ENCODE data around the gene MACROD2. TPM values are rescaled to one million over a fixed set of nuclear protein-coding genes. Genes with fewer than 3 reads are reported as not detected.

MACROD2 gene
- total RNA-seq, 1 experiment from 2014 or later: 1.6 TPM

DNA sequence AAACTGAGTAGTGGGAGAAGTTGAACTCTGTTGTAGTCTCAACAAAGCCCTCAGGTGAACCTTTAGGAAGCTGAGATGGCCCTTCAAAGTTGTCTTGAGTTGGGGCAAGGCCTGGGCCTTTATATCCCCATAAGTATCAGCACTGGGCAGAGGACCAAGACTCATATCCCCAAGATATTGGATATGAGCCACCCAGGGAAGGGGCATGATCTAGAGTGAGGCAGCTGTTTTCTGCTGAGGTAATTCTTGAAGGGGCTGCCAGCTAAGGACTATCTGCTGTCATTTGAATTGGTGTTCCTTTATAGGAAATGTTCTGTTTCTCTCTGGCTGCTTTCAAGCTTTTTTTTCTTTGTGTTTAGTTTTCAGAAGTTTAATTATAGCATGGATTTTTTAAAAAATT is 482.8 kb downstream of the MACROD2 start:
- Histone ChIP-seq H3K4me1 (ENCODE audit: insufficient read depth, low read length) (no peaks in the 10 kb centered on the region), H3K14ac (ENCODE audit: insufficient read depth, low read length) (no peak overlapping the region), H2AFZ (ENCODE audit: low read length) (no peak overlapping the region), H3K23me2 (ENCODE audit: insufficient read length, low read depth, low read length, poor library complexity, severe bottlenecking) (no peaks in the 10 kb centered on the region), H4K8ac (replicated peaks; ENCODE audit: insufficient read length, low read depth, low read length) (no peak overlapping the region), H2BK12ac (ENCODE audit: insufficient read length, low read depth, low read length) (no peak overlapping the region), H3K23ac (ENCODE audit: insufficient read length, low read depth, low read length) (no peak overlapping the region), H4K91ac (ENCODE audit: insufficient read length, low read depth, low read length) (no peak overlapping the region), H3T11ph (ENCODE audit: low read length) (no peak overlapping the region), H3K27ac (ENCODE audit: insufficient read length, low read depth, low read length) (no peak overlapping the region), H2BK5ac (ENCODE audit: insufficient read length, low read length) (no peak overlapping the region), H3K79me1 (ENCODE audit: insufficient read depth, low read depth, low read length, poor library complexity, severe bottlenecking) (no peaks in the 10 kb centered on the region), H3K79me2 (ENCODE audit: insufficient read depth, low read length) (no peaks in the 10 kb centered on the region), H3K56ac (ENCODE audit: insufficient read length, low read depth, low read length) (no peak overlapping the region), H2BK15ac (ENCODE audit: low read depth, low read length) (no peak overlapping the region), H3K27me3 (ENCODE audit: insufficient read depth, low read length) (no peaks in the 10 kb centered on the region), H3K18ac (ENCODE audit: insufficient read length, low read depth, low read length) (no peak overlapping the region), H2BK120ac (ENCODE audit: low read depth, low read length, poor library complexity, severe bottlenecking) (no peak overlapping the region), H4K5ac (ENCODE audit: insufficient read length, low read depth, low read length) (no peak overlapping the region), H3K4me2 (ENCODE audit: insufficient read depth, insufficient read length, low read length) (no peak overlapping the region), H3K4ac (ENCODE audit: low read depth, low read length) (no peak overlapping the region), H4K20me1 (ENCODE audit: control insufficient read depth, insufficient read depth, insufficient read length) (no peaks in the 10 kb centered on the region), H3K9me3 (ENCODE audit: control insufficient read depth, low read depth, low read length) (no peaks in the 10 kb centered on the region), H2BK20ac (ENCODE audit: low read depth, low read length, poor library complexity, severe bottlenecking) (no peak overlapping the region), H3K9ac (ENCODE audit: extremely low read depth, insufficient read length, low read length) (no peak overlapping the region), H2AK5ac (ENCODE audit: insufficient read length, low read length) (no peak overlapping the region)
- TF ChIP-seq, protein P1, sequence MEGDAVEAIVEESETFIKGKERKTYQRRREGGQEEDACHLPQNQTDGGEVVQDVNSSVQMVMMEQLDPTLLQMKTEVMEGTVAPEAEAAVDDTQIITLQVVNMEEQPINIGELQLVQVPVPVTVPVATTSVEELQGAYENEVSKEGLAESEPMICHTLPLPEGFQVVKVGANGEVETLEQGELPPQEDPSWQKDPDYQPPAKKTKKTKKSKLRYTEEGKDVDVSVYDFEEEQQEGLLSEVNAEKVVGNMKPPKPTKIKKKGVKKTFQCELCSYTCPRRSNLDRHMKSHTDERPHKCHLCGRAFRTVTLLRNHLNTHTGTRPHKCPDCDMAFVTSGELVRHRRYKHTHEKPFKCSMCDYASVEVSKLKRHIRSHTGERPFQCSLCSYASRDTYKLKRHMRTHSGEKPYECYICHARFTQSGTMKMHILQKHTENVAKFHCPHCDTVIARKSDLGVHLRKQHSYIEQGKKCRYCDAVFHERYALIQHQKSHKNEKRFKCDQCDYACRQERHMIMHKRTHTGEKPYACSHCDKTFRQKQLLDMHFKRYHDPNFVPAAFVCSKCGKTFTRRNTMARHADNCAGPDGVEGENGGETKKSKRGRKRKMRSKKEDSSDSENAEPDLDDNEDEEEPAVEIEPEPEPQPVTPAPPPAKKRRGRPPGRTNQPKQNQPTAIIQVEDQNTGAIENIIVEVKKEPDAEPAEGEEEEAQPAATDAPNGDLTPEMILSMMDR (conservative IDR thresholded peaks at IDR 0.05): no peak
- Mint-ChIP-seq H3K4me3 (no peak overlapping the region), H3K27me3 (ENCODE audit: low read depth) (no peaks in the 10 kb centered on the region), H3K36me3 (ENCODE audit: insufficient read depth in 1 of 3, low read depth in 3 of 3) (peaks cover 0 to 1% (median 0%) of the 10 kb centered on the region in 3 experiments; a peak in 1 of 7 replicates), H3K9me3 (no peaks in the 10 kb centered on the region), H3K27ac (no peak overlapping the region), H3K4me1 (peaks cover 6% of the 10 kb centered on the region in 2 experiments)
- DNase-seq: no peak

Data from H9 (cell line).